Ovary (tissue), 9 donors: ENCODE results near the gene RAI14. TPM values are rescaled to one million over a fixed set of nuclear protein-coding genes. Genes with fewer than 3 reads are reported as not detected.

Experiments used
- DNase-seq, 5 donors: peaks; one replicate each; pipeline ENCODE4 v3.0.0-alpha.2; 2019 to 2020
- H3K27ac ChIP-seq, 2 donors: fragments of 200-600 bp; one replicate each; pipeline versions ENCODE4 v1.5.1 to v1.8.0; 2019 to 2022
- H3K27me3 ChIP-seq: fragments of 200-600 bp; one replicate; pipeline ENCODE4 v1.8.0; 2022
- H3K36me3 ChIP-seq: fragments of 200-600 bp; sonication (generic); one replicate; pipeline ENCODE4 v1.5.1; 2019
- H3K4me1 ChIP-seq: one replicate; pipeline ENCODE4 v1.8.1; 2013; ENCODE audit warnings: mild to moderate bottlenecking, moderate library complexity; ENCODE audit not compliant: insufficient read depth
- H3K4me3 ChIP-seq: fragments of 200-600 bp; sonication (generic); one replicate; pipeline ENCODE4 v1.5.1; 2017
- H3K9me3 ChIP-seq, 2 donors: fragments of 200-600 bp in 1 of 2; sonication (generic) in 1 of 2; one replicate each; pipeline versions ENCODE4 v1.5.1 to v1.8.1; 2013 to 2019; ENCODE audit warnings: mild to moderate bottlenecking in 1 of 2, moderate library complexity in 1 of 2
- EP300 ChIP-seq: sonication (generic); formaldehyde crosslinking; IDR thresholded peaks from one replicate; pipeline ENCODE4 v1.6.1; 2017; ENCODE audit warnings: antibody characterized with exemption
- POLR2A ChIP-seq: fragments of 450-650 bp; IDR thresholded peaks from one replicate; pipeline ENCODE4 v1.6.1; 2017; ENCODE audit warnings: antibody characterized with exemption, mild to moderate bottlenecking, moderate library complexity
- WGBS, 3 donors: extraction: QIAGEN DNeasy Blood & Tissue Kit in 1 of 3; methylation state at CpG; one replicate each; pipeline versions ENCODE4 v1.1.5 to v1.1.7; 2013 to 2017; 5-methylcytosine and 5-hydroxymethylcytosine counted together
- intact Hi-C, 4 donors: fragments of 100-400 bp; cut with DNase I; formaldehyde crosslinking; loops; one replicate each; pipeline versions ENCODE4 v1.11.0 to v1.15.1; 2022 to 2023
- polyA plus RNA-seq, 2 donors: library from polyadenylated mRNA; stranded (reverse); fragments of 200-250 nt in 1 of 2; fragments of 350-450 nt in 1 of 2; fragmentation: Illumina TruSeq in 1 of 2; extraction: RNeasy Lipid Tissue Mini Kit (QIAGEN cat#74804) in 1 of 2; gene quantifications; one replicate each; pipeline ENCODE4 v1.2.3, GENCODE V29; 2013 to 2014
- total RNA-seq, 7 donors: library from RNA; depleted of rRNA in 2 of 7; stranded (reverse); fragments of >200 nt in 2 of 7; fragmentation: NEBNext Ultra II Directional in 3 of 7; extraction: Animal tissue kit (Norgen Biotek cat#: 25700) in 3 of 7; gene quantifications; one replicate each; pipeline versions ENCODE4 v1.1.0 to v1.2.4, GENCODE V29; 2016 to 2023
- TF ChIP-seq, protein P1 (sequence below), 3 donors: fragments of 450-650 bp in 2 of 3; fragments of 200-600 bp in 1 of 3; IDR thresholded peaks; one replicate each; pipeline versions ENCODE4 v1.5.1 to v1.8.0; 2016 to 2022; ENCODE audit warnings: antibody characterized with exemption in 3 of 3, mild to moderate bottlenecking in 1 of 3
- donor health status: DM: no; HTN: no; CAD: no; lungs with moderate emphysema.
- donor health status: DM: no; HTN: no; CAD: no.
- donor health status: Bipolar disorder and iron deficiency.
- donor health status: DM: yes; HTN: yes; CAD: no.
- donor health status: DM: no; HTN: no; CAD: no.
- donor health status: DM: yes; HTN: yes; CAD: no.

Gene RAI14
- total and polyA plus RNA-seq, 9 donors: 8.2 to 36.1 (median 25.9) TPM

DNA sequence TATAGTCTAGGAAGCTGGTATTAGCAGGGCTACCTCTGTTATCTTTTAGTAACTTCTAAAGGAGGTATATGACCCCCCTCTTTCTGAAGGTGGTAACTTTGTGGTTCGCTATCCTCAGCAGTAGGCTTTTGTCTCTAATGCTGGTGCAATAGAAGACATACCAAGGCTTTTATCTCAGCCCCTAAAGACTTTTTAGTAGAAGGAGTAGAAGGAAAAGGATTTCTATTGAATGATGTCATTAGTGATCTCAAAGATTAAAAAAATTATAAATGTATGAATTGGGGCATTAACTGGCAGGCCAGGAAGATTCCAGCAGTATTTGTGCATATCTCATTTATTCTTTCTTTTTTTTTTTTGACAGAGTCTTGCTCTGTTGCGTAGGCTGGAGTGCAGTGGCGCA, 78.2 kb downstream of the RAI14 start:
- Histone ChIP-seq H3K4me1 (peaks cover 5% of the 10 kb centered on the region), H3K27ac (no peak overlapping the region), H3K4me3 (no peak overlapping the region), H3K27me3 (no peaks in the 10 kb centered on the region), H3K9me3 (no peaks in the 10 kb centered on the region), H3K36me3 (no peaks in the 10 kb centered on the region)
- intact Hi-C loops: no loop called here
- DNase-seq: no peak
- no peak for TF ChIP-seq POLR2A
- TF ChIP-seq EP300: no peak
- TF ChIP-seq, protein P1, sequence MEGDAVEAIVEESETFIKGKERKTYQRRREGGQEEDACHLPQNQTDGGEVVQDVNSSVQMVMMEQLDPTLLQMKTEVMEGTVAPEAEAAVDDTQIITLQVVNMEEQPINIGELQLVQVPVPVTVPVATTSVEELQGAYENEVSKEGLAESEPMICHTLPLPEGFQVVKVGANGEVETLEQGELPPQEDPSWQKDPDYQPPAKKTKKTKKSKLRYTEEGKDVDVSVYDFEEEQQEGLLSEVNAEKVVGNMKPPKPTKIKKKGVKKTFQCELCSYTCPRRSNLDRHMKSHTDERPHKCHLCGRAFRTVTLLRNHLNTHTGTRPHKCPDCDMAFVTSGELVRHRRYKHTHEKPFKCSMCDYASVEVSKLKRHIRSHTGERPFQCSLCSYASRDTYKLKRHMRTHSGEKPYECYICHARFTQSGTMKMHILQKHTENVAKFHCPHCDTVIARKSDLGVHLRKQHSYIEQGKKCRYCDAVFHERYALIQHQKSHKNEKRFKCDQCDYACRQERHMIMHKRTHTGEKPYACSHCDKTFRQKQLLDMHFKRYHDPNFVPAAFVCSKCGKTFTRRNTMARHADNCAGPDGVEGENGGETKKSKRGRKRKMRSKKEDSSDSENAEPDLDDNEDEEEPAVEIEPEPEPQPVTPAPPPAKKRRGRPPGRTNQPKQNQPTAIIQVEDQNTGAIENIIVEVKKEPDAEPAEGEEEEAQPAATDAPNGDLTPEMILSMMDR (IDR thresholded peaks at IDR 0.05): no peak
- WGBS, 3 donors: 96 to 99% (median 99%) methylated on average over 3 of the region's 3 CpGs

DNA sequence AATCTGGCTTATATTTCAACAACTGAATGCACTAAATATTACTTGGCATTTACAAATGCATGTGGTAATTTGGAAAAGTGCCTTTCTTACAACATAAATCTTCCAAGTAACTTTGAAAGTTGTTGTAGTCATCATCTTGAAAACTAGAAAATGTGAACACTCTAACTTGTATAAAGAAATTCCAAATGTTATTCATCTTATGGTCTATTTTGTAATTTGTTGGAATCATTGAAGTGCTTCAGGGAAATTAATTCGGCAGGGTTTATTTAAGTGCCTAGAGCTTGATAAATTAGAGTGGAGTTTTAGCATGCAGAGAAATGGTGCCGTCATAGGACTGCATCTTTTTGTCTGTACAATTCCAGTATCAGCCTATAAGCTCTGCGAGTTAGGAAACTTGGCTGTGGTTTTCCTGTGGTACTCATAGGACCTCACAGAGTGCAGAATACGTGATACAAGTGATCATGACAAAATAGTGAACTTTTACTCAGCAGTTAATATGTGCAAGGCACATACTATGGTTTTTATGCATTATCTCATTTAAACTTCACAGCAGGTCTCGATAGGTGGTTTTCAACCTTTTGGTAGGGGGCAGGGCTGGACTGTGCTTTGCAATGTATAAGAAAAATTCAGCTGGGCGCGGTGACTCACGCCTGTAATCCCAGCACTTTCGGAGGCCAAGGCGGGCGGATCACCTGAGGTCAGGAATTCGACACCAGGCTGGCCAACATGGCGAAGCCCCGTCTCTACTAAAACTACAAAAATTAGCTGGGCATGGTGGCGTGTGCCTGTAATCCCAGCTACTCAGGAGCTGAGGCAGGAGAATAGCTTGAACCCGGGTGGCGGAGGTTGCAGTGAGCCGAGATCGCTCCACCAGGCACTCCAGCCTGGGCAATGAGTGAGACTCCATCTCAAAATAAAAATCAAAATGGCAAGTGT, 79.6 kb downstream of the RAI14 start:
- WGBS, 3 donors: 90 to 95% (median 90%) methylated on average over 19 of the region's 19 CpGs

DNA sequence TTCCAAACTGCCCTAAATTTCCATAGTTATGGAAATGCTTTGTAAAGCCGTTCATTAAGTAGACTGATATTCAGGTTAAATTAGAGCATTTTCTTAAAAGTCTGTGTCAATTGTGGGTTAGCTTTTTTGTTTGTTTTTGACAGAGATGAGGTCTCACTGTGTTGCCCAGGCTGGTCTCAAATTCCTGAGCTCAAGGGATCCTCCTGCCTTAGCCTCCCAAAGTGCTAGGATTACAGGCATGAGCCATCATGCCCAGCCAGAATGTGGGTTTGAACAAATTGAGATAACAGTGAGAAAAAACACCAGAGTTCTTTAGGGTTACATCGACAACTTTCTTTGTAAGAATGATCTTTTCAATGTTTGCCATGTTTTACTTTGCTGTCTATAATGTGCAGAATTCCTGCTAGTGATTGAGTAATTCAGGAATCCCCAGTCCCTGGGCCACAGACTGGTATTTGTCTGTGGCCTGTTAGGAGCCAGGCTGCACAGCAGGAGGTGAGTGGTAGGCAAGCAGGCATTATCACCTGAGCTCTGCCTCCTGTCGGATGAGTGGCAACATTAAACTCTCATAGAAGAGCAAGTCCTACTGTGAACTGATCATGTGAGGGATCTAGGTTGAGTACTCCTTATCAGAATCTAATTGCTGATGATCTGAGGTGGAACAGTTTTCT, 80.5 kb downstream of the RAI14 start:
- DNase-seq: no peak
- TF ChIP-seq POLR2A: no peak
- TF ChIP-seq, protein P1 (IDR thresholded peaks at IDR 0.05): no peak
- Histone ChIP-seq H3K9me3 (no peaks in the 10 kb centered on the region), H3K4me1 (peaks cover 11% of the 10 kb centered on the region), H3K27ac (no peak overlapping the region), H3K36me3 (no peaks in the 10 kb centered on the region), H3K4me3 (no peak overlapping the region), H3K27me3 (no peaks in the 10 kb centered on the region)
- intact Hi-C loops: no loop called here
- 93 to 94% (median 93%) methylated on average over 3 of the region's 3 CpGs for WGBS, 3 donors

More for the DNA sequence above, 79.6 kb downstream of the RAI14 start:
- H3K27me3 ChIP-seq: no peaks in the 10 kb centered on the region
- intact Hi-C loops: no loop called here
- H3K36me3 ChIP-seq: no peaks in the 10 kb centered on the region
- H3K4me1 ChIP-seq: peaks cover 11% of the 10 kb centered on the region
- no peak overlapping the region for H3K4me3 ChIP-seq
- H3K27ac ChIP-seq: no peak overlapping the region
- TF ChIP-seq, protein P1 (IDR thresholded peaks at IDR 0.05): no peak
- TF ChIP-seq EP300: no peak
- DNase-seq: no peak
- H3K9me3 ChIP-seq: no peaks in the 10 kb centered on the region

DNA sequence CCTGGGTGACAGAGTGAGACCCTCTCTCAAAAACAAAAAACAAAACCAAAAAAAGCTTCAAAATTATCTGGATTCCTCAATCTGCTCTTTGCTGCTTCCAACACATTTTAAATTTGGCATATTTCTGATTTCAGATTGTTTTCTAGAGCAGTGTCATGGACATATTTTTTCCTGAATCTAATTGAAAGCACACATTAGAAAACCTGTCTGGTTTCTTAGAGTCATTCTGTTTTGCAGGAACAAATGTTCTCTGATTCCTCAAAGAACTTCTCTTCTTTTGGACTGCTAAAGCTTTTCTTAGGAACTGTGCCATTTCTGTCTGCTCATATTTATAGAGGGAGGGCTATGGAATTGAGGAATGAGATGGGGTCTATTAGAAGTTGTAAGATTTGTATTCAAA, 81.6 kb downstream of the RAI14 start:
- Histone ChIP-seq H3K36me3 (no peaks in the 10 kb centered on the region), H3K4me1 (peaks cover 7% of the 10 kb centered on the region), H3K4me3 (no peak overlapping the region), H3K27ac (no peak overlapping the region), H3K9me3 (no peaks in the 10 kb centered on the region), H3K27me3 (no peaks in the 10 kb centered on the region)
- no peak for TF ChIP-seq EP300
- TF ChIP-seq POLR2A: no peak
- TF ChIP-seq, protein P1 (IDR thresholded peaks at IDR 0.05): no peak
- intact Hi-C loops: no loop called here
- DNase-seq: no peak
